ENCODE results near the gene MKLN1. TPM values are rescaled to one million over a fixed set of nuclear protein-coding genes. Genes with fewer than 3 reads are reported as not detected.

Gene MKLN1
- total and polyA plus RNA-seq, 2 donors from 2014 or later: 24.4 to 77.0 TPM

- Histone ChIP-seq H3K4me3 (ENCODE audit: low read length in 3 of 3) (no peak overlapping the region), H3K27me3 (ENCODE audit: control insufficient read depth, insufficient read depth, low read length) (no peaks in the 10 kb centered on the region), H3K9ac (ENCODE audit: low read length in 3 of 3) (no peak overlapping the region), H3K36me3 (ENCODE audit: control insufficient read depth in 2 of 3, insufficient read depth in 3 of 3, low read length in 3 of 3) (peaks cover 2 to 12% (median 9%) of the 10 kb centered on the region in 3 donors), H3K9me3 (ENCODE audit: control insufficient read depth in 2 of 3, insufficient read depth in 1 of 3, low read length in 3 of 3) (no peaks in the 10 kb centered on the region), H3K4me1 (ENCODE audit: control insufficient read depth in 2 of 3, insufficient read depth in 2 of 3, low read depth in 1 of 3, low read length in 3 of 3) (no peaks in the 10 kb centered on the region), H3K27ac (ENCODE audit: low read depth in 2 of 2, low read length in 2 of 2) (no peak overlapping the region)
- FAIRE-seq (no peak), DNase-seq (no peak)
- TF ChIP-seq, protein P1, sequence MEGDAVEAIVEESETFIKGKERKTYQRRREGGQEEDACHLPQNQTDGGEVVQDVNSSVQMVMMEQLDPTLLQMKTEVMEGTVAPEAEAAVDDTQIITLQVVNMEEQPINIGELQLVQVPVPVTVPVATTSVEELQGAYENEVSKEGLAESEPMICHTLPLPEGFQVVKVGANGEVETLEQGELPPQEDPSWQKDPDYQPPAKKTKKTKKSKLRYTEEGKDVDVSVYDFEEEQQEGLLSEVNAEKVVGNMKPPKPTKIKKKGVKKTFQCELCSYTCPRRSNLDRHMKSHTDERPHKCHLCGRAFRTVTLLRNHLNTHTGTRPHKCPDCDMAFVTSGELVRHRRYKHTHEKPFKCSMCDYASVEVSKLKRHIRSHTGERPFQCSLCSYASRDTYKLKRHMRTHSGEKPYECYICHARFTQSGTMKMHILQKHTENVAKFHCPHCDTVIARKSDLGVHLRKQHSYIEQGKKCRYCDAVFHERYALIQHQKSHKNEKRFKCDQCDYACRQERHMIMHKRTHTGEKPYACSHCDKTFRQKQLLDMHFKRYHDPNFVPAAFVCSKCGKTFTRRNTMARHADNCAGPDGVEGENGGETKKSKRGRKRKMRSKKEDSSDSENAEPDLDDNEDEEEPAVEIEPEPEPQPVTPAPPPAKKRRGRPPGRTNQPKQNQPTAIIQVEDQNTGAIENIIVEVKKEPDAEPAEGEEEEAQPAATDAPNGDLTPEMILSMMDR (IDR thresholded peaks at IDR 0.05; ENCODE audit: borderline replicate concordance, extremely low read depth, insufficient read depth): no peak
- intact Hi-C loops (cut with DNase I): no loop called here
Measured at GRCh38 chr7:131444683-131445082, 117.0 kb downstream of the MKLN1 start.

DNA sequence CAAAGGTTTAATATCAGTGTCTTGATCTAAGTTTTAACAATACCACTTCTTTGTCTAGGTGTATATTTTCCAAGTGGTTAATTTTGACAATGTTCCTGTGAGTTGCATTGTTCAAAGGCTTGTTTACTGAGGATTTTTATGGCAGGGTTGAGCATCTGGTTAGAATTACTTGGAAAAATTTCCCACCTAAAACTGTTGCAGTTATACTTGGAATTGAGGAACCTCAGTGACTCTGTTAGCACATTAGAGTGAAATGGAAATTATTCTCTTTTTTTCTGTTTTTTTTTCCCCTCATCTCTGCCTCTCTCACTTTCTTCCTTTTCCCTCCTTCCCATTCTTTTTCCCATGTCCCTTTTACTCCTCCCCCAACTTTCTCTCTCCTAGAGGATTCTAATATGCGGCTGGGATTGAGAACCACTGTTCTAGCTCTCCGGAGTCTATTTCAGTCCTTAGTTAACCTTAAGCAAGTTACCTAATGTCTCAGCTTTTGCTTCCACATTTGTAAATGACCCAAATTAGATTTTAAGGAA is 121.8 kb downstream of the MKLN1 start:
- FAIRE-seq (no peak), DNase-seq (no peak)
- H3K9ac ChIP-seq (ENCODE audit: low read length in 3 of 3): no peak overlapping the region
- peaks cover 0 to 4% (median 0%) of the 10 kb centered on the region in 3 donors for H3K4me1 ChIP-seq (ENCODE audit: control insufficient read depth in 2 of 3, insufficient read depth in 2 of 3, low read depth in 1 of 3, low read length in 3 of 3)
- TF ChIP-seq, protein P1 (IDR thresholded peaks at IDR 0.05; ENCODE audit: borderline replicate concordance, extremely low read depth, insufficient read depth): no peak
- intact Hi-C loops (cut with DNase I): no loop called here
- H3K27ac ChIP-seq (ENCODE audit: low read depth in 2 of 2, low read length in 2 of 2): no peak overlapping the region
- no peaks in the 10 kb centered on the region for H3K27me3 ChIP-seq (ENCODE audit: control insufficient read depth, insufficient read depth, low read length)
- H3K36me3 ChIP-seq (ENCODE audit: control insufficient read depth in 2 of 3, insufficient read depth in 3 of 3, low read length in 3 of 3): peaks cover 2 to 4% (median 4%) of the 10 kb centered on the region in 3 donors
- no peaks in the 10 kb centered on the region for H3K9me3 ChIP-seq (ENCODE audit: control insufficient read depth in 2 of 3, insufficient read depth in 1 of 3, low read length in 3 of 3)
- no peak overlapping the region for H3K4me3 ChIP-seq (ENCODE audit: low read length in 3 of 3)

GRCh38 chr7:131454498-131454897 is 126.8 kb downstream of the MKLN1 start:
- no peak for DNase-seq
- Histone ChIP-seq H3K27me3 (ENCODE audit: control insufficient read depth, insufficient read depth, low read length) (no peaks in the 10 kb centered on the region), H3K4me3 (ENCODE audit: low read length in 3 of 3) (peak overlapping the region in 1 of 3 donors; percentile 10), H3K9ac (ENCODE audit: low read length in 3 of 3) (no peak overlapping the region), H3K36me3 (ENCODE audit: control insufficient read depth in 2 of 3, insufficient read depth in 3 of 3, low read length in 3 of 3) (peaks cover 0 to 4% (median 0%) of the 10 kb centered on the region in 3 donors), H3K27ac (ENCODE audit: low read depth in 2 of 2, low read length in 2 of 2) (no peak overlapping the region), H3K9me3 (ENCODE audit: control insufficient read depth in 2 of 3, insufficient read depth in 1 of 3, low read length in 3 of 3) (no peaks in the 10 kb centered on the region), H3K4me1 (ENCODE audit: control insufficient read depth in 2 of 3, insufficient read depth in 2 of 3, low read depth in 1 of 3, low read length in 3 of 3) (peaks cover 0 to 20% (median 4%) of the 10 kb centered on the region in 3 donors)
- TF ChIP-seq, protein P1 (IDR thresholded peaks at IDR 0.05; ENCODE audit: borderline replicate concordance, extremely low read depth, insufficient read depth): no peak
- FAIRE-seq: no peak
- intact Hi-C loops (cut with DNase I): no loop called here

DNA sequence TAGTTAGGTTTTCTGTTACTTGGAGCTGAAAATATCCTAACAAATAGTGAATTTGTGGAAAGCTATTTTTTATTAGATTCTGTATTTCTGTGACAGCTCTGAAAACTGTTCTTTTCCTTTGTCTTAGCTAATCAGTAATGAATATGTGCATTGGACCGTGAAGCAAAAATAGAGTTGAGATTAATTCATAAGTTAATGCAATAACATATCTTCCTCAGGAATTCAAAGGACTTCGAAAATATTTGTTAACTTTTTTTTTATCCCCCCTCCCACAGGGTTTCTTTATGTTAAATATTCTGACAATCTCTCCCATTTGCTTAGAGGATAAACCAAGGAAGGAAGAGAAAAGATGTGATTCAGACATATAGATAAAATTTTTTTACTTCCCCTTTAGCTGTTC is 127.3 kb downstream of the MKLN1 start:
- peaks cover 0 to 25% (median 4%) of the 10 kb centered on the region in 3 donors for H3K4me1 ChIP-seq (ENCODE audit: control insufficient read depth in 2 of 3, insufficient read depth in 2 of 3, low read depth in 1 of 3, low read length in 3 of 3)
- no peak overlapping the region for H3K27ac ChIP-seq (ENCODE audit: low read depth in 2 of 2, low read length in 2 of 2)
- peaks cover 0 to 1% (median 0%) of the 10 kb centered on the region in 3 donors for H3K36me3 ChIP-seq (ENCODE audit: control insufficient read depth in 2 of 3, insufficient read depth in 3 of 3, low read length in 3 of 3)
- H3K9ac ChIP-seq (ENCODE audit: low read length in 3 of 3): no peak overlapping the region
- peak in 2 of 5 donors; percentile 22 to 33 for DNase-seq
- no peaks in the 10 kb centered on the region for H3K27me3 ChIP-seq (ENCODE audit: control insufficient read depth, insufficient read depth, low read length)
- intact Hi-C loops (cut with DNase I): no loop called here
- H3K9me3 ChIP-seq (ENCODE audit: control insufficient read depth in 2 of 3, insufficient read depth in 1 of 3, low read length in 3 of 3): no peaks in the 10 kb centered on the region
- H3K4me3 ChIP-seq (ENCODE audit: low read length in 3 of 3): peak overlapping the region in 1 of 3 donors; percentile 10
- no peak for FAIRE-seq
- TF ChIP-seq, protein P1 (IDR thresholded peaks at IDR 0.05; ENCODE audit: borderline replicate concordance, extremely low read depth, insufficient read depth): no peak
